IgD-negative memory B cell (primary cell): ENCODE data around the gene RBFOX1. TPM values are rescaled to one million over a fixed set of nuclear protein-coding genes. Genes with fewer than 3 reads are reported as not detected.
A peak's percentile ranks its signal among the peaks of the same experiment; 100 is the strongest.

ENCODE experiments used
- H3K27ac Mint-ChIP-seq, 3 donors: one replicate each; pipeline ENCODE4 v1.8.0; 2020 to 2022; ENCODE audit warnings: mild to moderate bottlenecking in 3 of 3, mixed read lengths in 3 of 3, moderate library complexity in 1 of 3
- H3K27me3 Mint-ChIP-seq: one replicate; pipeline ENCODE4 v1.8.0; 2021; ENCODE audit warnings: mixed read lengths
- H3K36me3 Mint-ChIP-seq: one replicate; pipeline ENCODE4 v1.8.0; 2020; ENCODE audit warnings: mild to moderate bottlenecking, mixed read lengths
- H3K4me1 Mint-ChIP-seq, 3 donors: one replicate each; pipeline ENCODE4 v1.8.0; 2020 to 2022; ENCODE audit warnings: mixed read lengths in 3 of 3, mild to moderate bottlenecking in 1 of 3
- H3K4me3 Mint-ChIP-seq, 4 donors: one replicate each; pipeline ENCODE4 v1.8.0; 2020 to 2022; ENCODE audit warnings: mild to moderate bottlenecking in 4 of 4, mixed read lengths in 4 of 4, moderate library complexity in 3 of 4
- H3K9me3 Mint-ChIP-seq, 3 donors: one replicate each; pipeline ENCODE4 v1.8.0; 2020 to 2021; ENCODE audit warnings: mixed read lengths in 3 of 3, mild to moderate bottlenecking in 1 of 3
- polyA plus RNA-seq: library from polyadenylated mRNA; unstranded; fragments of 300-500 nt; fragmentation: Illumina TruSeq; gene quantifications from one replicate; pipeline ENCODE4 v1.2.3, GENCODE V29; 2021

The RBFOX1 gene
- polyA plus RNA-seq, 1 donor from 2014 or later = not detected

GRCh38 chr16:7651803-7652570, 319.3 kb downstream of the RBFOX1 start:
- no peaks in the 10 kb centered on the region for H3K36me3 Mint-ChIP-seq
- no peak overlapping the region for H3K27ac Mint-ChIP-seq
- H3K9me3 Mint-ChIP-seq = peaks cover 2 to 8% (median 7%) of the 10 kb centered on the region in 3 donors
- no peaks in the 10 kb centered on the region for H3K27me3 Mint-ChIP-seq
- no peak overlapping the region for H3K4me3 Mint-ChIP-seq
- no peaks in the 10 kb centered on the region for H3K4me1 Mint-ChIP-seq

GRCh38 chr16:7653746-7654461, 321.3 kb downstream of the RBFOX1 start:
- no peak overlapping the region for H3K4me3 Mint-ChIP-seq
- no peak overlapping the region for H3K27ac Mint-ChIP-seq
- H3K27me3 Mint-ChIP-seq = no peaks in the 10 kb centered on the region
- peaks cover 2 to 8% (median 7%) of the 10 kb centered on the region in 3 donors for H3K9me3 Mint-ChIP-seq
- no peaks in the 10 kb centered on the region for H3K4me1 Mint-ChIP-seq
- no peaks in the 10 kb centered on the region for H3K36me3 Mint-ChIP-seq

- no peak overlapping the region for H3K4me3 Mint-ChIP-seq
- peaks cover 0 to 6% (median 6%) of the 10 kb centered on the region in 3 donors for H3K9me3 Mint-ChIP-seq
- H3K4me1 Mint-ChIP-seq = peaks cover 0 to 2% (median 0%) of the 10 kb centered on the region in 3 donors
- H3K36me3 Mint-ChIP-seq = no peaks in the 10 kb centered on the region
- H3K27ac Mint-ChIP-seq = no peak overlapping the region
- no peaks in the 10 kb centered on the region for H3K27me3 Mint-ChIP-seq
These were observed 343.0 kb downstream of the RBFOX1 start for GRCh38 chr16:7675628-7676027.

GRCh38 chr16:7680296-7680695, 347.7 kb downstream of the RBFOX1 start:
- Mint-ChIP-seq H3K36me3 (no peaks in the 10 kb centered on the region), H3K9me3 (peaks cover 6 to 8% (median 7%) of the 10 kb centered on the region in 3 donors), H3K27me3 (no peaks in the 10 kb centered on the region), H3K4me3 (no peak overlapping the region), H3K27ac (no peak overlapping the region), H3K4me1 (no peaks in the 10 kb centered on the region)

- no peaks in the 10 kb centered on the region for H3K4me1 Mint-ChIP-seq
- H3K27ac Mint-ChIP-seq = no peak overlapping the region
- no peaks in the 10 kb centered on the region for H3K27me3 Mint-ChIP-seq
- H3K4me3 Mint-ChIP-seq = peak overlapping the region in 1 of 4 donors; percentile 34
- H3K9me3 Mint-ChIP-seq = peaks cover 2 to 20% (median 6%) of the 10 kb centered on the region in 3 donors
- no peaks in the 10 kb centered on the region for H3K36me3 Mint-ChIP-seq
These were observed 356.2 kb downstream of the RBFOX1 start for GRCh38 chr16:7688811-7689210.

- no peaks in the 10 kb centered on the region for H3K4me1 Mint-ChIP-seq
- H3K27ac Mint-ChIP-seq = no peak overlapping the region
- no peaks in the 10 kb centered on the region for H3K27me3 Mint-ChIP-seq
- no peaks in the 10 kb centered on the region for H3K36me3 Mint-ChIP-seq
- H3K4me3 Mint-ChIP-seq = no peak overlapping the region
- peaks cover 2 to 20% (median 7%) of the 10 kb centered on the region in 3 donors for H3K9me3 Mint-ChIP-seq
These were observed 356.6 kb downstream of the RBFOX1 start for GRCh38 chr16:7689234-7689633.

- no peak overlapping the region for H3K27ac Mint-ChIP-seq
- no peak overlapping the region for H3K4me3 Mint-ChIP-seq
- no peaks in the 10 kb centered on the region for H3K27me3 Mint-ChIP-seq
- H3K36me3 Mint-ChIP-seq = no peaks in the 10 kb centered on the region
- H3K4me1 Mint-ChIP-seq = no peaks in the 10 kb centered on the region
- H3K9me3 Mint-ChIP-seq = peaks cover 4 to 20% (median 5%) of the 10 kb centered on the region in 3 donors
These were observed 358.9 kb downstream of the RBFOX1 start for GRCh38 chr16:7691533-7691932.

- Mint-ChIP-seq H3K9me3 (peaks cover 3 to 23% (median 6%) of the 10 kb centered on the region in 3 donors), H3K27me3 (no peaks in the 10 kb centered on the region), H3K36me3 (no peaks in the 10 kb centered on the region), H3K4me1 (no peaks in the 10 kb centered on the region), H3K27ac (no peak overlapping the region), H3K4me3 (no peak overlapping the region)
These were observed 371.0 kb downstream of the RBFOX1 start for GRCh38 chr16:7703672-7704071.

GRCh38 chr16:7705885-7706284, 373.2 kb downstream of the RBFOX1 start:
- H3K9me3 Mint-ChIP-seq = peaks cover 3 to 23% (median 6%) of the 10 kb centered on the region in 3 donors
- no peak overlapping the region for H3K4me3 Mint-ChIP-seq
- no peaks in the 10 kb centered on the region for H3K36me3 Mint-ChIP-seq
- H3K4me1 Mint-ChIP-seq = no peaks in the 10 kb centered on the region
- no peak overlapping the region for H3K27ac Mint-ChIP-seq
- H3K27me3 Mint-ChIP-seq = no peaks in the 10 kb centered on the region

GRCh38 chr16:7709186-7709585, 376.5 kb downstream of the RBFOX1 start:
- H3K4me3 Mint-ChIP-seq = no peak overlapping the region
- H3K27me3 Mint-ChIP-seq = no peaks in the 10 kb centered on the region
- H3K9me3 Mint-ChIP-seq = peaks cover 3 to 12% (median 7%) of the 10 kb centered on the region in 3 donors
- H3K36me3 Mint-ChIP-seq = no peaks in the 10 kb centered on the region
- H3K4me1 Mint-ChIP-seq = no peaks in the 10 kb centered on the region
- no peak overlapping the region for H3K27ac Mint-ChIP-seq

GRCh38 chr16:7713244-7713643, 380.6 kb downstream of the RBFOX1 start:
- Mint-ChIP-seq H3K27ac (no peak overlapping the region), H3K4me3 (no peak overlapping the region), H3K4me1 (no peaks in the 10 kb centered on the region), H3K27me3 (no peaks in the 10 kb centered on the region), H3K36me3 (no peaks in the 10 kb centered on the region), H3K9me3 (peaks cover 0 to 14% (median 6%) of the 10 kb centered on the region in 3 donors)

GRCh38 chr16:7714775-7715174, 382.1 kb downstream of the RBFOX1 start:
- Mint-ChIP-seq H3K4me3 (no peak overlapping the region), H3K4me1 (no peaks in the 10 kb centered on the region), H3K9me3 (peaks cover 1 to 14% (median 3%) of the 10 kb centered on the region in 3 donors)

GRCh38 chr16:7716660-7717550, 384.3 kb downstream of the RBFOX1 start:
- H3K27ac Mint-ChIP-seq = no peak overlapping the region

More at GRCh38 chr16:7714775-7715174, 382.1 kb downstream of the RBFOX1 start:
- H3K27me3 Mint-ChIP-seq = no peaks in the 10 kb centered on the region
- H3K27ac Mint-ChIP-seq = no peak overlapping the region
- no peaks in the 10 kb centered on the region for H3K36me3 Mint-ChIP-seq

GRCh38 chr16:7722761-7723160, 390.1 kb downstream of the RBFOX1 start:
- H3K27me3 Mint-ChIP-seq = no peaks in the 10 kb centered on the region
- H3K4me1 Mint-ChIP-seq = no peaks in the 10 kb centered on the region
- H3K4me3 Mint-ChIP-seq = no peak overlapping the region
- peaks cover 2% of the 10 kb centered on the region for H3K36me3 Mint-ChIP-seq
- peaks cover 0 to 9% (median 6%) of the 10 kb centered on the region in 3 donors for H3K9me3 Mint-ChIP-seq
- H3K27ac Mint-ChIP-seq = no peak overlapping the region

More at GRCh38 chr16:7716660-7717550, 384.3 kb downstream of the RBFOX1 start:
- Mint-ChIP-seq H3K36me3 (no peaks in the 10 kb centered on the region), H3K4me3 (no peak overlapping the region), H3K4me1 (no peaks in the 10 kb centered on the region), H3K9me3 (peaks cover 1 to 10% (median 6%) of the 10 kb centered on the region in 3 donors), H3K27me3 (no peaks in the 10 kb centered on the region)

- Mint-ChIP-seq H3K27ac (no peak overlapping the region), H3K9me3 (peaks cover 3 to 15% (median 7%) of the 10 kb centered on the region in 3 donors), H3K36me3 (peaks cover 2% of the 10 kb centered on the region), H3K27me3 (no peaks in the 10 kb centered on the region), H3K4me3 (no peak overlapping the region), H3K4me1 (no peaks in the 10 kb centered on the region)
These were observed 398.5 kb downstream of the RBFOX1 start for GRCh38 chr16:7731141-7731540.
